HG02610 (cell line): ENCODE results near the gene SNAPC4.
"Not testable (repeated sequence)": the region's sequence is repeated elsewhere in the genome, so short reads cannot be mapped to it uniquely, and the experiment has no call there.

Experiments used
- ATAC-seq: cut with Tn5 transposase; IDR thresholded peaks from one replicate; pipeline ENCODE4 v1.9.1; 2021; ENCODE audit warnings: mild to moderate bottlenecking, moderate library complexity; ENCODE audit not compliant: unreplicated experiment

The SNAPC4 gene

GRCh38 chr9:136358016-136358415, 42.0 kb downstream of the SNAPC4 start:
- ATAC-seq = no peak

- ATAC-seq = no peak
Observed at GRCh38 chr9:136357202-136357725, 42.7 kb downstream of the SNAPC4 start.

GRCh38 chr9:136355616-136356557, 44.1 kb downstream of the SNAPC4 start:
- no peak for ATAC-seq

GRCh38 chr9:136354592-136355085, 45.3 kb downstream of the SNAPC4 start:
- ATAC-seq = no peak

- no peak for ATAC-seq
Observed at GRCh38 chr9:136353757-136354488, 46.0 kb downstream of the SNAPC4 start.

GRCh38 chr9:136353088-136353487, 46.9 kb downstream of the SNAPC4 start:
- no peak for ATAC-seq

- no peak for ATAC-seq
Observed at GRCh38 chr9:136352682-136353081, 47.3 kb downstream of the SNAPC4 start.

GRCh38 chr9:136351868-136352267, 48.1 kb downstream of the SNAPC4 start:
- ATAC-seq = not testable (repeated sequence)

GRCh38 chr9:136351252-136351800, 48.6 kb downstream of the SNAPC4 start:
- ATAC-seq = no peak
